Thyroid gland (tissue), 4 donors: Measurements from ENCODE around the gene BEAN1.
A peak's percentile ranks its signal among the peaks of the same experiment; 100 is the strongest.

Source experiments
- POLR2A ChIP-seq, 2 donors: fragments of 450-650 bp; IDR thresholded peaks; one replicate each; pipeline ENCODE4 v1.6.1; 2017; ENCODE audit warnings: antibody characterized with exemption in 2 of 2, mild to moderate bottlenecking in 2 of 2, moderate library complexity in 1 of 2
- TF ChIP-seq, protein P1 (sequence below), 6 experiments: fragments of 200-600 bp in 3 of 6; fragments of 450-650 bp in 3 of 6; sonication (generic) in 3 of 6; IDR thresholded peaks; one replicate each; pipeline ENCODE4 v1.5.1; 2016 to 2019; ENCODE audit warnings: antibody characterized with exemption in 6 of 6, mild to moderate bottlenecking in 2 of 6, inconsistent platforms in 1 of 6, moderate library complexity in 1 of 6

- no peak for TF ChIP-seq POLR2A (IDR thresholded peaks at IDR 0.05)
- TF ChIP-seq, protein P1, sequence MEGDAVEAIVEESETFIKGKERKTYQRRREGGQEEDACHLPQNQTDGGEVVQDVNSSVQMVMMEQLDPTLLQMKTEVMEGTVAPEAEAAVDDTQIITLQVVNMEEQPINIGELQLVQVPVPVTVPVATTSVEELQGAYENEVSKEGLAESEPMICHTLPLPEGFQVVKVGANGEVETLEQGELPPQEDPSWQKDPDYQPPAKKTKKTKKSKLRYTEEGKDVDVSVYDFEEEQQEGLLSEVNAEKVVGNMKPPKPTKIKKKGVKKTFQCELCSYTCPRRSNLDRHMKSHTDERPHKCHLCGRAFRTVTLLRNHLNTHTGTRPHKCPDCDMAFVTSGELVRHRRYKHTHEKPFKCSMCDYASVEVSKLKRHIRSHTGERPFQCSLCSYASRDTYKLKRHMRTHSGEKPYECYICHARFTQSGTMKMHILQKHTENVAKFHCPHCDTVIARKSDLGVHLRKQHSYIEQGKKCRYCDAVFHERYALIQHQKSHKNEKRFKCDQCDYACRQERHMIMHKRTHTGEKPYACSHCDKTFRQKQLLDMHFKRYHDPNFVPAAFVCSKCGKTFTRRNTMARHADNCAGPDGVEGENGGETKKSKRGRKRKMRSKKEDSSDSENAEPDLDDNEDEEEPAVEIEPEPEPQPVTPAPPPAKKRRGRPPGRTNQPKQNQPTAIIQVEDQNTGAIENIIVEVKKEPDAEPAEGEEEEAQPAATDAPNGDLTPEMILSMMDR (IDR thresholded peaks at IDR 0.05), result peak in 5 of 6 experiments; percentile 13 to 42 (median 31)
Measured at GRCh38 chr16:66515596-66516508, 88.8 kb downstream of the BEAN1 start.
